ENCODE data around the gene ANKRD28. TPM values are rescaled to one million over a fixed set of nuclear protein-coding genes. Genes with fewer than 3 reads are reported as not detected.

Gene ANKRD28
- total and polyA plus RNA-seq, 5 donors from 2014 or later = 6.9 to 77.1 (median 9.4) TPM

DNA sequence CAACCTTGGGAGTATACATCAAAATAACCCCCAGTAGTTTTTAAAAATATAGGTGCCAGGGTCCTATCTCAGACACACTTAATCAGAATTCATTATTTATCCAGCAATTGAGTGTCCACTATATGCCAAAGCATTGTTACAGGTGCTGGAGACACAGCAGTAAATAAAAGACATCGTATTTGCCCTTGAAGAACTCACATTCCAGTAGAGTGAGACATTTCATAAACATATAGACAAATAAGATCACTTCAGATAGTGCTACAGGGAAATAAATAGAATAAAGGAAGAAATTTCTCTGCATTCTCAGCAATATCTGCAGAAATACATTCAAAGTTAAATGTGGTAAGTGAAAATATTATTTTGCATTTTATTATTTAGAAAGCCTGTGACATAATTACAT is 34.1 kb upstream of the ANKRD28 start:
- no peaks in the 10 kb centered on the region for H3K36me3 ChIP-seq (ENCODE audit: control insufficient read depth, insufficient read depth, low read length)
- H3K9me3 ChIP-seq (ENCODE audit: control insufficient read depth in 2 of 2, low read length in 2 of 2) = no peaks in the 10 kb centered on the region
- peaks cover 13 to 33% (median 29%) of the 10 kb centered on the region in 4 donors for H3K4me1 Mint-ChIP-seq
- no peak for DNase-seq
- H3K4me3 ChIP-seq (ENCODE audit: low read depth, low read length) = no peak overlapping the region
- no peaks in the 10 kb centered on the region for H3K4me1 ChIP-seq (ENCODE audit: control insufficient read depth, insufficient read depth, low read length, poor library complexity, severe bottlenecking)
- H3K27ac ChIP-seq (ENCODE audit: insufficient read depth, low read length, poor library complexity, severe bottlenecking) = no peak overlapping the region
- H3K36me3 Mint-ChIP-seq = peaks cover 3% of the 10 kb centered on the region
- ATAC-seq (ENCODE audit: low read depth in 2 of 2) = no peak
- no peak overlapping the region for H3K27ac Mint-ChIP-seq
- H3K9me3 Mint-ChIP-seq = no peaks in the 10 kb centered on the region
- no peak overlapping the region for H3K4me3 Mint-ChIP-seq
- no peaks in the 10 kb centered on the region for H3K27me3 ChIP-seq (ENCODE audit: control insufficient read depth, insufficient read depth, low read length)
- H3K27me3 Mint-ChIP-seq = no peaks in the 10 kb centered on the region

DNA sequence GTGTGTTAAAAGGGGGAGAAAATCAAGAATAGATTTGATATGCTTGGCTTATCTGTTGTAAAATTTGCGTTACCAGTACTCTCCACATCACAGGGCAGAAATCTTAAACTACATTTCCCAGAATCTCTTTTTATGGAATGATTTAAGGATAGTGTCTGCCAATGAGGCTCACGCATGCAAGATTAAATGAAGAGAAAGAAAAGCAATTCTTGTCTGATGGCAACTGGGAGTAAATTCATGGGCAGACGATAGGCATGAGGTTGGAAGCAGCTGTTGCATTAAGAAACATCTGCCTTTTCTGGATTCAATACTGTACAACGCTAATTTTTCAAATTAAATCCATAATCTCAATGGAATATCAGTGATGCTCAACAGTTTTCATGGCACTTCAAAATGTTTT is 27.2 kb upstream of the ANKRD28 start:
- no peaks in the 10 kb centered on the region for H3K27me3 Mint-ChIP-seq
- no peak overlapping the region for H3K27ac Mint-ChIP-seq
- H3K9me3 ChIP-seq (ENCODE audit: control insufficient read depth in 2 of 2, low read length in 2 of 2) = no peaks in the 10 kb centered on the region
- H3K36me3 ChIP-seq (ENCODE audit: control insufficient read depth, insufficient read depth, low read length) = no peaks in the 10 kb centered on the region
- no peak overlapping the region for H3K4me3 Mint-ChIP-seq
- H3K9me3 Mint-ChIP-seq = no peaks in the 10 kb centered on the region
- no peaks in the 10 kb centered on the region for H3K4me1 ChIP-seq (ENCODE audit: control insufficient read depth, insufficient read depth, low read length, poor library complexity, severe bottlenecking)
- H3K27me3 ChIP-seq (ENCODE audit: control insufficient read depth, insufficient read depth, low read length) = no peaks in the 10 kb centered on the region
- H3K36me3 Mint-ChIP-seq = no peaks in the 10 kb centered on the region
- H3K4me1 Mint-ChIP-seq = peaks cover 38 to 73% (median 54%) of the 10 kb centered on the region in 4 donors
- DNase-seq (no peak), ATAC-seq (ENCODE audit: low read depth in 2 of 2) (no peak)
- no peak overlapping the region for H3K27ac ChIP-seq (ENCODE audit: insufficient read depth, low read length, poor library complexity, severe bottlenecking)
- H3K4me3 ChIP-seq (ENCODE audit: low read depth, low read length) = no peak overlapping the region

DNA sequence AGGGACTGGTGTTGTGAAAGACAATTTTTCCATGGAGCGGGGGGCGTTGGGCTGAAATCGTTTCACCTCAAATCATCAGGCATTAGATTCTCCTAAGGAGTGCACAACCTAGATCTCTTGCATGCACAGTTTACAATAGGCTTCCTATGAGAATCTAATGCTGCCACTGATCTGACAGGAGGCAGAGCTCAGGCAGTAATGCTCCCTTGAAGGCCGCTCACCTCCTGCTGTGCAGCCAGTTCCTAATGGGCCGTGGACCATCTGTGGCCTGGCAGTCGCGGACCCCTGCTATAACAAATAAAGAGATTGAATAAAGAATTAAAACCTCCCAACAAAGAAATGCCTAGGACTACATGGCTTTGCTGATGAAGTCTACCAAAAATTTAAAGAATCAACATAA is 25.3 kb upstream of the ANKRD28 start:
- H3K27ac ChIP-seq (ENCODE audit: insufficient read depth, low read length, poor library complexity, severe bottlenecking) = no peak overlapping the region
- DNase-seq = no peak
- no peak for ATAC-seq (ENCODE audit: low read depth in 2 of 2)
- no peaks in the 10 kb centered on the region for H3K36me3 Mint-ChIP-seq
- H3K27me3 Mint-ChIP-seq = no peaks in the 10 kb centered on the region
- no peak overlapping the region for H3K4me3 Mint-ChIP-seq
- no peaks in the 10 kb centered on the region for H3K27me3 ChIP-seq (ENCODE audit: control insufficient read depth, insufficient read depth, low read length)
- no peak overlapping the region for H3K27ac Mint-ChIP-seq
- H3K9me3 Mint-ChIP-seq = no peaks in the 10 kb centered on the region
- H3K4me1 ChIP-seq (ENCODE audit: control insufficient read depth, insufficient read depth, low read length, poor library complexity, severe bottlenecking) = no peaks in the 10 kb centered on the region
- no peaks in the 10 kb centered on the region for H3K9me3 ChIP-seq (ENCODE audit: control insufficient read depth in 2 of 2, low read length in 2 of 2)
- H3K4me3 ChIP-seq (ENCODE audit: low read depth, low read length) = no peak overlapping the region
- no peaks in the 10 kb centered on the region for H3K36me3 ChIP-seq (ENCODE audit: control insufficient read depth, insufficient read depth, low read length)
- peaks cover 53 to 83% (median 66%) of the 10 kb centered on the region in 4 donors for H3K4me1 Mint-ChIP-seq

DNA sequence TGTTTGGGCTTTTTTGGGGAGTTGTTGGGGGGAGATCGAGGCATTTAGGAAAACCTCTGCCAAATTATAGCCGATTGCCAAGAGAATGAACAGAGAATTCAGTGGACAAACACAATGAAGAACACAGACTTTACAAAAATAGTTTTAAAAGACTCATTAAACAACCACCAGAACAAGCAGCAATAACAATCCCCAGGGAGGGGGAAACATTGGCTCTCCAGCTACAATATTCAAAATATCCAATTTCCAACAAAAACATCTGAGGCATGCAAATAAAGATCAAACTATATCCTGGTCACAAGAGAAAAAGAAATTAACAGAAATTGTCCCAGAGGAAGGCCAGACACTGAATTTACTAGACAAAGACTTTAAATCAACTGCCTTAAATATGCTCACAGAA is 24.5 kb upstream of the ANKRD28 start:
- Mint-ChIP-seq H3K4me1 (peaks cover 51 to 82% (median 63%) of the 10 kb centered on the region in 4 donors), H3K36me3 (no peaks in the 10 kb centered on the region), H3K27ac (no peak overlapping the region), H3K27me3 (no peaks in the 10 kb centered on the region), H3K9me3 (no peaks in the 10 kb centered on the region), H3K4me3 (no peak overlapping the region)
- no peaks in the 10 kb centered on the region for H3K9me3 ChIP-seq (ENCODE audit: control insufficient read depth in 2 of 2, low read length in 2 of 2)
- no peak for ATAC-seq (ENCODE audit: low read depth in 2 of 2)
- no peak overlapping the region for H3K27ac ChIP-seq (ENCODE audit: insufficient read depth, low read length, poor library complexity, severe bottlenecking)
- H3K4me1 ChIP-seq (ENCODE audit: control insufficient read depth, insufficient read depth, low read length, poor library complexity, severe bottlenecking) = no peaks in the 10 kb centered on the region
- no peak overlapping the region for H3K4me3 ChIP-seq (ENCODE audit: low read depth, low read length)
- H3K27me3 ChIP-seq (ENCODE audit: control insufficient read depth, insufficient read depth, low read length) = no peaks in the 10 kb centered on the region
- no peaks in the 10 kb centered on the region for H3K36me3 ChIP-seq (ENCODE audit: control insufficient read depth, insufficient read depth, low read length)
- no peak for DNase-seq

DNA sequence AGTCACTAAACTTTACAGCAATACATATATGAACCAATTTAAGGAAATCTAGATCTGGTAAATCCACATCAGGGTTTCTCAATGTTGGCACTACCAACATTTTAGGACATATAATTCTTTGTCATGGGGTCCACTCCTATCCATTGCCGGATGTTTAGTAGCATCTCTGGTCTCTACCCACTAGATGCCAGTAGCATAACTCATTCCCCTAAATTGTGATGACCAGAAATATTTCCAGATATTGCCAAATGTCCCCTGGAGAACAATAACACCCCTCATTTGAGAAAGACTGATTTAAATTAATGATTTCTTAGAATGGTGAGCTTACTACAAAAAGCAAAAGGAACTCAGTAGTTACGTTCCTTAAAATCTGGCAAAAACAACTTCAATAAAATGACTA is 23.1 kb upstream of the ANKRD28 start:
- ATAC-seq (ENCODE audit: low read depth in 2 of 2) = no peak
- H3K4me1 Mint-ChIP-seq = peaks cover 57 to 83% (median 66%) of the 10 kb centered on the region in 4 donors
- no peaks in the 10 kb centered on the region for H3K9me3 Mint-ChIP-seq
- H3K4me1 ChIP-seq (ENCODE audit: control insufficient read depth, insufficient read depth, low read length, poor library complexity, severe bottlenecking) = peaks cover 3% of the 10 kb centered on the region
- no peaks in the 10 kb centered on the region for H3K27me3 ChIP-seq (ENCODE audit: control insufficient read depth, insufficient read depth, low read length)
- no peak overlapping the region for H3K27ac ChIP-seq (ENCODE audit: insufficient read depth, low read length, poor library complexity, severe bottlenecking)
- H3K36me3 ChIP-seq (ENCODE audit: control insufficient read depth, insufficient read depth, low read length) = no peaks in the 10 kb centered on the region
- H3K4me3 ChIP-seq (ENCODE audit: low read depth, low read length) = no peak overlapping the region
- no peak overlapping the region for H3K4me3 Mint-ChIP-seq
- H3K36me3 Mint-ChIP-seq = no peaks in the 10 kb centered on the region
- H3K27ac Mint-ChIP-seq = no peak overlapping the region
- no peaks in the 10 kb centered on the region for H3K9me3 ChIP-seq (ENCODE audit: control insufficient read depth in 2 of 2, low read length in 2 of 2)
- H3K27me3 Mint-ChIP-seq = no peaks in the 10 kb centered on the region
- DNase-seq = no peak

DNA sequence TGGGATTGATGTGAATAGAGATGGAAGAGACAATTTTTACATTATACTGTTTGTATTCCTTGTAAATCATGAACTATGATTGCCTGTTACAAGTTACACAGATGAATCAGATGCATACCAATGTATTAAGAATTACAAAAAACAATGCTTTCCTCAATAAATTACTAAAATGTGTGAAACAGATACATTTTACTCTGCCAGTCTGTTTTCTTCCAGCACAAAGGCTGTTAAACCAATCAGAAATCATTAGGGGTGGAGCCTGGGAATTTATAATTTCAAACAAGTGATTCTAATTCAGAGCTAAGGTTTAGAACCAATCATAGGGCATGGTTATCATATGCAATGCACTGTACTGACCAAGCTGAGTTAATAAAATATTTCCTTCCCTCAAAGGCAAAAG is 21.8 kb upstream of the ANKRD28 start:
- Mint-ChIP-seq H3K4me1 (peaks cover 52 to 73% (median 62%) of the 10 kb centered on the region in 4 donors), H3K9me3 (no peaks in the 10 kb centered on the region), H3K4me3 (no peak overlapping the region), H3K27me3 (no peaks in the 10 kb centered on the region), H3K27ac (no peak overlapping the region), H3K36me3 (no peaks in the 10 kb centered on the region)
- H3K36me3 ChIP-seq (ENCODE audit: control insufficient read depth, insufficient read depth, low read length) = no peaks in the 10 kb centered on the region
- peaks cover 3% of the 10 kb centered on the region for H3K4me1 ChIP-seq (ENCODE audit: control insufficient read depth, insufficient read depth, low read length, poor library complexity, severe bottlenecking)
- DNase-seq (no peak), ATAC-seq (ENCODE audit: low read depth in 2 of 2) (no peak)
- H3K9me3 ChIP-seq (ENCODE audit: control insufficient read depth in 2 of 2, low read length in 2 of 2) = no peaks in the 10 kb centered on the region
- H3K27me3 ChIP-seq (ENCODE audit: control insufficient read depth, insufficient read depth, low read length) = no peaks in the 10 kb centered on the region
- H3K4me3 ChIP-seq (ENCODE audit: low read depth, low read length) = no peak overlapping the region
- H3K27ac ChIP-seq (ENCODE audit: insufficient read depth, low read length, poor library complexity, severe bottlenecking) = no peak overlapping the region

DNA sequence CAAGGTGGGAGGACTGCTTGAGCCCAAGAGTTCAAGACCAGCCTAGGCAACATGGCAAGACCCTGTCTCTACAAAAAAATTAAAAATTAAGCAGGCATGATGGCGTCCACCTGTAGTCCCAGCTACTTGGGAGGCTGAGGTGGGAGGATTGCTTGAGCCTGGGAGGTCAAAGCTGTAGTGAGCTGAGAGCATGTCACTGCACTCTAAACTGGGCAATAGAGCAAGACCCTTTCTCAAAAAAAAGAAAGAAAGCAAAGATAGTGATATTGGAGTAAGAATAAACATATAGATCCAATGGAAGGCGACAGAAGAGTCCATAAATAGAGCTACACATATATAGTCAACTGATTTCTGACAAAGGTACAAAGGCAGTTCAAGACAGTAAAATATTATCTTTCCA is 21.3 kb upstream of the ANKRD28 start:
- Mint-ChIP-seq H3K4me1 (peaks cover 47 to 69% (median 57%) of the 10 kb centered on the region in 4 donors), H3K36me3 (peaks cover under 1% of the 10 kb centered on the region)

DNA sequence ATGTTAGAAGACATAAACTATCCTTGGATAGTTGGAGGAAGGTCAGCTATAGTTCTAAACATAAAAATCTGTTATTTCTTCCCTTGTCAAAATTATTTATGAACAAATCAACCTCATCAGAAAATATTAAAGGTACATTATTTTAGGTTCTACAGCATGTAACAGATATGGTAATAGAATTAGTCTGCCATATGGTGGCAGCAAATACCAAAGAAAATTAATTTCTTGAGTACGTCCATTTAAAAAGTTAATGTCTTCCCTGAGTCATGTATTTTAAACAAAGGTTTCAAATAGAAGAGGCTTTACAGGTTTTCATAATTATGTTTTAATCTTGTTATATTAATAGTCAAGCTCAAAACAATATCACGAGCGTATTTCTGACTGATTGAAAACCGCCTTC is 17.9 kb upstream of the ANKRD28 start:
- H3K4me3 ChIP-seq (ENCODE audit: low read depth, low read length) = no peak overlapping the region
- Mint-ChIP-seq H3K36me3 (peaks cover 3% of the 10 kb centered on the region), H3K9me3 (no peaks in the 10 kb centered on the region), H3K27me3 (no peaks in the 10 kb centered on the region), H3K27ac (no peak overlapping the region), H3K4me3 (no peak overlapping the region), H3K4me1 (peaks cover 36 to 51% (median 43%) of the 10 kb centered on the region in 4 donors)
- peak in 2 of 3 donors; percentile 45 to 67 for DNase-seq
- peak in 1 of 2 donors; percentile 42 for ATAC-seq (ENCODE audit: low read depth in 2 of 2)
- H3K27ac ChIP-seq (ENCODE audit: insufficient read depth, low read length, poor library complexity, severe bottlenecking) = no peak overlapping the region
- H3K4me1 ChIP-seq (ENCODE audit: control insufficient read depth, insufficient read depth, low read length, poor library complexity, severe bottlenecking) = peaks cover 9% of the 10 kb centered on the region
- no peaks in the 10 kb centered on the region for H3K36me3 ChIP-seq (ENCODE audit: control insufficient read depth, insufficient read depth, low read length)
- H3K9me3 ChIP-seq (ENCODE audit: control insufficient read depth in 2 of 2, low read length in 2 of 2) = no peaks in the 10 kb centered on the region
- no peaks in the 10 kb centered on the region for H3K27me3 ChIP-seq (ENCODE audit: control insufficient read depth, insufficient read depth, low read length)

More for the DNA sequence above, 21.3 kb upstream of the ANKRD28 start:
- Mint-ChIP-seq H3K27ac (no peak overlapping the region), H3K9me3 (no peaks in the 10 kb centered on the region), H3K27me3 (no peaks in the 10 kb centered on the region), H3K4me3 (peak overlapping the region in 2 of 4 donors; percentile 35 to 61)
- Histone ChIP-seq H3K27me3 (ENCODE audit: control insufficient read depth, insufficient read depth, low read length) (no peaks in the 10 kb centered on the region), H3K9me3 (ENCODE audit: control insufficient read depth in 2 of 2, low read length in 2 of 2) (no peaks in the 10 kb centered on the region), H3K4me1 (ENCODE audit: control insufficient read depth, insufficient read depth, low read length, poor library complexity, severe bottlenecking) (peaks cover 3% of the 10 kb centered on the region), H3K27ac (ENCODE audit: insufficient read depth, low read length, poor library complexity, severe bottlenecking) (no peak overlapping the region), H3K36me3 (ENCODE audit: control insufficient read depth, insufficient read depth, low read length) (no peaks in the 10 kb centered on the region), H3K4me3 (ENCODE audit: low read depth, low read length) (no peak overlapping the region)
- DNase-seq (no peak), ATAC-seq (ENCODE audit: low read depth in 2 of 2) (no peak)
